GM12892 (cell line): ENCODE measurements around the gene CDH4.

Experiments
- DNase-seq: peaks from one replicate; pipeline ENCODE4 v3.0.0; 2011; ENCODE audit not compliant: insufficient read length
- FAIRE-seq: peaks from 2 replicates; lab custom pipeline; 2011; peaks lifted over from hg19 to GRCh38; lab: Jason Lieb, UNC
- POLR2A ChIP-seq: IDR thresholded peaks from 2 replicates; pipeline ENCODE4 v1.6.1; 2011; ENCODE audit warnings: low read depth, low read length, control low read depth
- POLR2AphosphoS5 ChIP-seq: IDR thresholded peaks from 2 replicates; pipeline ENCODE4 v1.6.1; 2011; ENCODE audit warnings: low read depth, low read length, control low read depth
- TAF1 ChIP-seq: IDR thresholded peaks from 2 replicates; pipeline ENCODE4 v1.6.1; 2011; ENCODE audit warnings: low read depth, mild to moderate bottlenecking, control low read depth, low read length, borderline replicate concordance

CDH4 gene

GRCh38 chr20:61919239-61919638 is 667.2 kb downstream of the CDH4 start:
- FAIRE-seq (no peak), DNase-seq (no peak)
- no peak for TF ChIP-seq POLR2AphosphoS5
- TF ChIP-seq TAF1: no peak
- TF ChIP-seq POLR2A: no peak

GRCh38 chr20:61919675-61920365 is 667.8 kb downstream of the CDH4 start:
- FAIRE-seq: no peak
- TF ChIP-seq TAF1 (no peak), POLR2AphosphoS5 (no peak), POLR2A (no peak)
- no peak for DNase-seq

- no peak for TF ChIP-seq POLR2A
- no peak for TF ChIP-seq TAF1
- TF ChIP-seq POLR2AphosphoS5: no peak
- DNase-seq (no peak), FAIRE-seq (no peak)
Measured at GRCh38 chr20:61922411-61922810, 670.4 kb downstream of the CDH4 start.

- FAIRE-seq (no peak), DNase-seq (no peak)
- TF ChIP-seq POLR2A (no peak), POLR2AphosphoS5 (no peak), TAF1 (no peak)
Measured at GRCh38 chr20:61922936-61923335, 670.9 kb downstream of the CDH4 start.

GRCh38 chr20:61923371-61924166 is 671.5 kb downstream of the CDH4 start:
- no peak for FAIRE-seq
- DNase-seq: no peak
- TF ChIP-seq POLR2A (no peak), TAF1 (no peak)

GRCh38 chr20:61924211-61924857 is 672.3 kb downstream of the CDH4 start:
- DNase-seq (no peak), FAIRE-seq (no peak)
- no peak for TF ChIP-seq POLR2A
- TF ChIP-seq TAF1: no peak
- TF ChIP-seq POLR2AphosphoS5: no peak

- TF ChIP-seq POLR2AphosphoS5: no peak
- TF ChIP-seq POLR2A: no peak
- TF ChIP-seq TAF1: no peak
- DNase-seq (no peak), FAIRE-seq (no peak)
Measured at GRCh38 chr20:61924858-61925554, 672.9 kb downstream of the CDH4 start.

- FAIRE-seq: no peak
Measured at GRCh38 chr20:61925555-61926252, 673.6 kb downstream of the CDH4 start.

GRCh38 chr20:61926253-61926613 is 674.2 kb downstream of the CDH4 start:
- FAIRE-seq (no peak), DNase-seq (no peak)
- no peak for TF ChIP-seq POLR2A
- no peak for TF ChIP-seq POLR2AphosphoS5
- no peak for TF ChIP-seq TAF1

More at GRCh38 chr20:61925555-61926252, 673.6 kb downstream of the CDH4 start:
- DNase-seq: no peak
- TF ChIP-seq TAF1 (no peak), POLR2A (no peak), POLR2AphosphoS5 (no peak)

- FAIRE-seq: no peak
- no peak for TF ChIP-seq POLR2A
- no peak for TF ChIP-seq POLR2AphosphoS5
- no peak for TF ChIP-seq TAF1
- no peak for DNase-seq
Measured at GRCh38 chr20:61926796-61927192, 674.7 kb downstream of the CDH4 start.

GRCh38 chr20:61927193-61927825 is 675.2 kb downstream of the CDH4 start:
- FAIRE-seq: no peak
- no peak for TF ChIP-seq TAF1
- TF ChIP-seq POLR2A: no peak
- TF ChIP-seq POLR2AphosphoS5: no peak
- no peak for DNase-seq

- no peak for TF ChIP-seq POLR2A
- TF ChIP-seq POLR2AphosphoS5: no peak
- no peak for TF ChIP-seq TAF1
- FAIRE-seq (no peak), DNase-seq (no peak)
Measured at GRCh38 chr20:61927826-61928541, 675.9 kb downstream of the CDH4 start.
